GM12801 (cell line): Measurements from ENCODE around the gene NINJ1.

Experiments
- CTCF ChIP-seq: IDR thresholded peaks from one replicate; pipeline ENCODE4 v1.5.1; 2011; ENCODE audit warnings: control low read depth; ENCODE audit not compliant: insufficient read length; ENCODE audit errors: extremely low read depth

NINJ1 gene

GRCh38 chr9:93091453-93092081, 42.5 kb downstream of the NINJ1 start:
- TF ChIP-seq CTCF, result no peak

- no peak for TF ChIP-seq CTCF
Observed at GRCh38 chr9:93091056-93091452, 43.0 kb downstream of the NINJ1 start.

GRCh38 chr9:93090091-93090655, 43.9 kb downstream of the NINJ1 start:
- TF ChIP-seq CTCF, result no peak

- no peak for TF ChIP-seq CTCF
Observed at GRCh38 chr9:93089481-93089991, 44.5 kb downstream of the NINJ1 start.

- TF ChIP-seq CTCF, result no peak
Observed at GRCh38 chr9:93089024-93089423, 45.0 kb downstream of the NINJ1 start.

- TF ChIP-seq CTCF, result no peak
Observed at GRCh38 chr9:93088656-93089015, 45.4 kb downstream of the NINJ1 start.

- no peak for TF ChIP-seq CTCF
Observed at GRCh38 chr9:93087971-93088655, 45.9 kb downstream of the NINJ1 start.
